ACC112 (cell line): ENCODE results near the gene GMEB2.
"Not testable (repeated sequence)": the region's sequence is repeated elsewhere in the genome, so short reads cannot be mapped to it uniquely, and the experiment has no call there.

Experiments
- H2AFZ ChIP-seq: fragments of 200-600 bp; sonication (generic); one replicate; pipeline ENCODE4 v1.6.0; 2017; ENCODE audit warnings: antibody characterized with exemption, low read length; ENCODE audit not compliant: unreplicated experiment
- H3K27ac ChIP-seq: fragments of 200-600 bp; sonication (generic); 2 replicates; pipeline ENCODE4 v1.5.1; 2014; ENCODE audit warnings: low read depth, mild to moderate bottlenecking, antibody characterized with exemption, low read length, moderate library complexity
- H3K27me3 ChIP-seq: fragments of 200-600 bp; sonication (generic); 2 replicates; pipeline ENCODE4 v1.6.1; 2014; ENCODE audit warnings: mild to moderate bottlenecking, antibody characterized with exemption, low read length, moderate library complexity, mixed read lengths; ENCODE audit not compliant: insufficient read depth
- H3K36me3 ChIP-seq: fragments of 200-600 bp; sonication (generic); 2 replicates; pipeline ENCODE4 v1.6.1; 2016; ENCODE audit warnings: mild to moderate bottlenecking, antibody characterized with exemption, low read length, moderate library complexity, mixed read lengths; ENCODE audit not compliant: insufficient read depth
- H3K4me1 ChIP-seq: fragments of 200-600 bp; sonication (generic); one replicate; pipeline ENCODE4 v1.6.1; 2016; ENCODE audit warnings: low read length, mixed read lengths; ENCODE audit not compliant: insufficient read depth, unreplicated experiment, control insufficient read depth
- H3K4me3 ChIP-seq: fragments of 200-600 bp; sonication (generic); 2 replicates; pipeline ENCODE4 v1.5.1; 2014; ENCODE audit warnings: mild to moderate bottlenecking, low read depth, low read length
- H3K79me2 ChIP-seq: fragments of 200-600 bp; sonication (generic); one replicate; pipeline ENCODE4 v1.6.0; 2016; ENCODE audit warnings: low read length; ENCODE audit not compliant: control insufficient read depth, unreplicated experiment, insufficient read depth

The GMEB2 gene

GRCh38 chr20:63663332-63664066, 36.6 kb upstream of the GMEB2 start:
- no peak overlapping the region for H2AFZ ChIP-seq
- H3K79me2 ChIP-seq, result peaks cover 20% of the 10 kb centered on the region
- 0 out of 2 replicates have a peak, but pooled peaks cover 3% of the 10 kb centered on the region for H3K36me3 ChIP-seq
- no peak overlapping the region for H3K27ac ChIP-seq
- H3K4me1 ChIP-seq, result peaks cover 6% of the 10 kb centered on the region
- no peak overlapping the region for H3K4me3 ChIP-seq
- H3K27me3 ChIP-seq, result no peaks in the 10 kb centered on the region

- Histone ChIP-seq H3K27ac (no peak overlapping the region), H3K4me1 (peaks cover 6% of the 10 kb centered on the region), H3K79me2 (peaks cover 20% of the 10 kb centered on the region), H3K4me3 (no peak overlapping the region), H2AFZ (no peak overlapping the region), H3K36me3 (0 out of 2 replicates have a peak, but pooled peaks cover 3% of the 10 kb centered on the region), H3K27me3 (no peaks in the 10 kb centered on the region)
Observed at GRCh38 chr20:63662813-63663189, 35.9 kb upstream of the GMEB2 start.

- Histone ChIP-seq H3K27me3 (no peaks in the 10 kb centered on the region), H3K4me1 (peaks cover 10% of the 10 kb centered on the region), H3K36me3 (no peaks in the 10 kb centered on the region), H3K27ac (no peak overlapping the region), H3K4me3 (no peak overlapping the region), H3K79me2 (peaks cover 20% of the 10 kb centered on the region), H2AFZ (no peak overlapping the region)
Observed at GRCh38 chr20:63661959-63662812, 35.3 kb upstream of the GMEB2 start.

- H2AFZ ChIP-seq, result no peak overlapping the region
- H3K36me3 ChIP-seq, result no peaks in the 10 kb centered on the region
- H3K27me3 ChIP-seq, result no peaks in the 10 kb centered on the region
- H3K79me2 ChIP-seq, result peaks cover 20% of the 10 kb centered on the region
- no peak overlapping the region for H3K27ac ChIP-seq
- peaks cover 14% of the 10 kb centered on the region for H3K4me1 ChIP-seq
- H3K4me3 ChIP-seq, result no peak overlapping the region
Observed at GRCh38 chr20:63661108-63661507, 34.2 kb upstream of the GMEB2 start.

- Histone ChIP-seq H3K36me3 (no peaks in the 10 kb centered on the region), H3K79me2 (peaks cover 20% of the 10 kb centered on the region), H2AFZ (no peak overlapping the region), H3K4me3 (no peak overlapping the region), H3K27ac (no peak overlapping the region), H3K27me3 (no peaks in the 10 kb centered on the region), H3K4me1 (peaks cover 14% of the 10 kb centered on the region)
Observed at GRCh38 chr20:63660622-63661021, 33.7 kb upstream of the GMEB2 start.

- not testable (repeated sequence) for H3K4me3 ChIP-seq, H3K27ac ChIP-seq, H2AFZ ChIP-seq, H3K27me3 ChIP-seq, H3K36me3 ChIP-seq
- Histone ChIP-seq H3K4me1 (peaks cover 14% of the 10 kb centered on the region), H3K79me2 (peaks cover 20% of the 10 kb centered on the region)
Observed at GRCh38 chr20:63660174-63660573, 33.3 kb upstream of the GMEB2 start.

- Histone ChIP-seq H3K4me1 (peaks cover 14% of the 10 kb centered on the region), H3K27ac (peak overlapping the region; percentile 69; the same call in 1 of the 2 replicates), H3K36me3 (no peaks in the 10 kb centered on the region), H3K27me3 (no peaks in the 10 kb centered on the region), H3K79me2 (peaks cover 20% of the 10 kb centered on the region), H3K4me3 (peak overlapping the region; percentile 86), H2AFZ (no peak overlapping the region)
Observed at GRCh38 chr20:63659370-63659769, 32.5 kb upstream of the GMEB2 start.

- peak overlapping the region; percentile 69; the same call in 1 of the 2 replicates for H3K27ac ChIP-seq
- no peaks in the 10 kb centered on the region for H3K27me3 ChIP-seq
- H3K36me3 ChIP-seq, result no peaks in the 10 kb centered on the region
- H3K4me1 ChIP-seq, result peaks cover 14% of the 10 kb centered on the region
- H3K4me3 ChIP-seq, result peak overlapping the region; percentile 86
- H3K79me2 ChIP-seq, result peaks cover 20% of the 10 kb centered on the region
- peak overlapping the region; percentile 45 for H2AFZ ChIP-seq
Observed at GRCh38 chr20:63658749-63659187, 31.9 kb upstream of the GMEB2 start.

- Histone ChIP-seq H3K4me1 (peaks cover 14% of the 10 kb centered on the region), H2AFZ (peak within 1 kb of the TSS; percentile 96), H3K27ac (peak within 1 kb of the TSS; percentile 69), H3K27me3 (no peaks in the 10 kb centered on the region), H3K79me2 (peaks cover 20% of the 10 kb centered on the region), H3K36me3 (no peaks in the 10 kb centered on the region), H3K4me3 (peak within 1 kb of the TSS; percentile 86)
Observed at GRCh38 chr20:63657937-63658748, 31.2 kb upstream of the GMEB2 start, which contains the start of gene RTEL1. Gene RTEL1, plus strand, starts transcription at chr20:63658312. Its CDS starts 1,091 bp downstream, at chr20:63659403.

- peak overlapping the region; percentile 96 for H2AFZ ChIP-seq
- peaks cover 14% of the 10 kb centered on the region for H3K4me1 ChIP-seq
- peak overlapping the region; percentile 69 for H3K27ac ChIP-seq
- peak overlapping the region; percentile 86 for H3K4me3 ChIP-seq
- H3K27me3 ChIP-seq, result peaks cover 4% of the 10 kb centered on the region; the same call in 1 of the 2 replicates
- peaks cover 20% of the 10 kb centered on the region for H3K79me2 ChIP-seq
- no peaks in the 10 kb centered on the region for H3K36me3 ChIP-seq
Observed at GRCh38 chr20:63657260-63657936, 30.5 kb upstream of the GMEB2 start.
